IMR-90 (cell line): ENCODE measurements around the gene CCDC33. TPM values are rescaled to one million over a fixed set of nuclear protein-coding genes. Genes with fewer than 3 reads are reported as not detected.

Experiments used
- ATAC-seq: fragments of 200-7000 bp; cut with Tn5 transposase; 2 replicates; pipeline ENCODE4 v1.9.1; 2020; ENCODE audit warnings: low read depth, mild to moderate bottlenecking, moderate library complexity
- BruUV-seq: library from RNA; stranded (reverse); fragments of 400-500 nt; replicated peaks from 2 replicates; lab custom pipeline; 2021; lab: Mats Ljungman, UMichigan
- CTCF ChIA-PET: fragments of 300-600 bp; formaldehyde crosslinking; extraction: SDS; loops from one replicate; lab custom pipeline; 2021; ENCODE audit warnings: antibody characterized with exemption; lab: Yijun Ruan, JAX
- POLR2A ChIA-PET: fragments of 300-600 bp; sonication (Branson Sonifier 250); formaldehyde crosslinking; loops from one replicate; lab custom pipeline; 2022; ENCODE audit warnings: antibody characterized with exemption; ENCODE audit not compliant: unreplicated experiment; lab: Charles Lee
- DNase-seq: peaks from one replicate; pipeline ENCODE4 v3.0.0; 2013
- H2AFZ ChIP-seq: replicated peaks from 2 replicates; pipeline ENCODE3; 2013; ENCODE audit warnings: low read length, mild to moderate bottlenecking; ENCODE audit not compliant: poor library complexity
- H2AK5ac ChIP-seq: 2 replicates; pipeline ENCODE4 v1.6.1; 2013; ENCODE audit warnings: low read depth, low read length, inconsistent platforms
- H2AK9ac ChIP-seq: replicated peaks from 2 replicates; pipeline ENCODE3; 2013; ENCODE audit warnings: mild to moderate bottlenecking, low read depth, low read length, moderate library complexity; ENCODE audit not compliant: poor library complexity
- H2BK120ac ChIP-seq: 2 replicates; pipeline ENCODE4 v1.6.1; 2013; ENCODE audit warnings: low read depth, low read length, inconsistent platforms
- H2BK15ac ChIP-seq: 3 replicates; pipeline ENCODE4 v1.6.1; 2013; ENCODE audit warnings: low read depth, low read length, inconsistent platforms
- H2BK20ac ChIP-seq: 2 replicates; pipeline ENCODE4 v1.6.1; 2013; ENCODE audit warnings: low read depth, mild to moderate bottlenecking, inconsistent platforms, low read length, moderate library complexity
- H2BK5ac ChIP-seq: 2 replicates; pipeline ENCODE4 v1.6.1; 2013; ENCODE audit warnings: mild to moderate bottlenecking, low read depth, low read length, inconsistent platforms; ENCODE audit not compliant: poor library complexity, severe bottlenecking
- H3K14ac ChIP-seq: replicated peaks from 2 replicates; pipeline ENCODE4 v1.6.1; 2013; ENCODE audit warnings: low read depth, low read length, inconsistent platforms
- H3K18ac ChIP-seq: 2 replicates; pipeline ENCODE4 v1.6.1; 2013; ENCODE audit warnings: low read depth, low read length, control low read depth
- H3K23ac ChIP-seq: 2 replicates; pipeline ENCODE4 v1.6.1; 2013; ENCODE audit warnings: low read depth, low read length, inconsistent platforms
- H3K27ac ChIP-seq: 2 replicates; pipeline ENCODE4 v1.5.1; 2013; ENCODE audit warnings: mild to moderate bottlenecking, control low read depth, low read length; ENCODE audit not compliant: insufficient read depth
- H3K27me3 ChIP-seq: 2 replicates; pipeline ENCODE4 v1.6.1; 2013; ENCODE audit warnings: low read length; ENCODE audit not compliant: control insufficient read depth, insufficient read depth
- H3K36me3 ChIP-seq: 2 replicates; pipeline ENCODE4 v1.6.1; 2013; ENCODE audit warnings: low read length, mixed read lengths; ENCODE audit not compliant: control insufficient read depth, insufficient read depth
- H3K4ac ChIP-seq: 2 replicates; pipeline ENCODE4 v1.6.1; 2013; ENCODE audit warnings: low read depth, low read length, inconsistent platforms
- H3K4me1 ChIP-seq: 2 replicates; pipeline ENCODE4 v1.6.1; 2013; ENCODE audit warnings: low read length, mixed read lengths; ENCODE audit not compliant: control insufficient read depth, insufficient read depth
- H3K4me2 ChIP-seq: 2 replicates; pipeline ENCODE4 v1.6.1; 2013; ENCODE audit warnings: low read depth, mild to moderate bottlenecking, control low read depth, low read length, moderate library complexity
- H3K4me3 ChIP-seq: 2 replicates; pipeline ENCODE4 v1.5.1; 2013; ENCODE audit warnings: low read depth, mild to moderate bottlenecking, control low read depth, low read length, moderate library complexity; ENCODE audit not compliant: insufficient read depth
- H3K56ac ChIP-seq: 2 replicates; pipeline ENCODE4 v1.6.1; 2013; ENCODE audit warnings: low read length, inconsistent platforms; ENCODE audit not compliant: insufficient read depth; ENCODE audit errors: extremely low read depth
- H3K79me1 ChIP-seq, 2 experiments: 2 replicates each; pipeline ENCODE4 v1.6.1; 2013; ENCODE audit warnings: low read length in 2 of 2, inconsistent platforms in 1 of 2, low read depth in 1 of 2
- H3K9ac ChIP-seq: 2 replicates; pipeline ENCODE4 v1.6.1; 2013; ENCODE audit warnings: low read depth, low read length, control low read depth
- H3K9me1 ChIP-seq: 2 replicates; pipeline ENCODE4 v1.6.1; 2013; ENCODE audit warnings: low read length, inconsistent platforms; ENCODE audit not compliant: insufficient read depth
- H3K9me3 ChIP-seq: 2 replicates; pipeline ENCODE4 v1.6.1; 2013; ENCODE audit warnings: low read length; ENCODE audit not compliant: control insufficient read depth, insufficient read depth
- H4K20me1 ChIP-seq: 2 replicates; pipeline ENCODE4 v1.6.1; 2013; ENCODE audit warnings: low read length, inconsistent platforms; ENCODE audit not compliant: insufficient read depth
- H4K5ac ChIP-seq: 2 replicates; pipeline ENCODE4 v1.6.1; 2013; ENCODE audit warnings: mild to moderate bottlenecking, low read depth, low read length, control low read depth
- H4K8ac ChIP-seq, 2 experiments: 2 replicates each; pipeline ENCODE4 v1.6.1; 2013; ENCODE audit warnings: low read depth in 2 of 2, low read length in 2 of 2, control low read depth in 1 of 2, inconsistent platforms in 1 of 2
- H4K91ac ChIP-seq: 2 replicates; pipeline ENCODE4 v1.6.1; 2013; ENCODE audit warnings: low read depth, low read length, inconsistent platforms; ENCODE audit not compliant: insufficient read depth
- BHLHE40 ChIP-seq: fragments of 150-350 bp; IDR thresholded peaks from 2 replicates; pipeline ENCODE4 v1.6.1; 2016; ENCODE audit warnings: mild to moderate bottlenecking, low read depth, low read length
- CEBPB ChIP-seq: IDR thresholded peaks from 2 replicates; pipeline ENCODE4 v1.6.1; 2012; ENCODE audit warnings: low read depth, low read length, improper control_type of control experiment
- CHD1 ChIP-seq: IDR thresholded peaks from 2 replicates; pipeline ENCODE4 v1.6.1; 2012; ENCODE audit warnings: low read depth, low read length, improper control_type of control experiment
- FOS ChIP-seq: fragments of 150-350 bp; IDR thresholded peaks from 2 replicates; pipeline ENCODE4 v1.6.1; 2016; ENCODE audit warnings: low read depth, low read length
- MAFK ChIP-seq: IDR thresholded peaks from 2 replicates; pipeline ENCODE4 v1.6.1; 2012; ENCODE audit warnings: low read depth, low read length, improper control_type of control experiment
- MAZ ChIP-seq: IDR thresholded peaks from 2 replicates; pipeline ENCODE4 v1.6.1; 2012; ENCODE audit warnings: low read depth, mild to moderate bottlenecking, low read length, improper control_type of control experiment, moderate library complexity, borderline replicate concordance
- MXI1 ChIP-seq: IDR thresholded peaks from 2 replicates; pipeline ENCODE4 v1.6.1; 2012; ENCODE audit warnings: low read depth, mild to moderate bottlenecking, low read length, moderate library complexity, borderline replicate concordance
- NFE2L2 ChIP-seq: fragments of 150-350 bp; IDR thresholded peaks from 2 replicates; pipeline ENCODE4 v1.6.1; 2016; ENCODE audit warnings: low read depth, mild to moderate bottlenecking, low read length
- POLR2A ChIP-seq: IDR thresholded peaks from 2 replicates; pipeline ENCODE4 v1.6.1; 2012; ENCODE audit warnings: mild to moderate bottlenecking, low read depth, low read length
- RCOR1 ChIP-seq: IDR thresholded peaks from 2 replicates; pipeline ENCODE4 v1.6.1; 2012; ENCODE audit warnings: mild to moderate bottlenecking, low read length, improper control_type of control experiment; ENCODE audit not compliant: insufficient replicate concordance
- SMC3 ChIP-seq: fragments of 150-350 bp; IDR thresholded peaks from 2 replicates; pipeline ENCODE4 v1.6.1; 2016; ENCODE audit warnings: low read depth, mild to moderate bottlenecking, antibody characterized with exemption, low read length, moderate library complexity
- WGBS, 2 experiments: methylation state at CpG; one replicate each; pipeline versions ENCODE4 v1.1.5 to v1.1.7; 2013; ENCODE audit warnings: missing lambda C conversion rate in 2 of 2; ENCODE audit not compliant: insufficient read length in 1 of 2; ENCODE audit errors: extremely low coverage in 2 of 2; 5-methylcytosine and 5-hydroxymethylcytosine counted together
- dilution Hi-C: fragments of 300-500 bp; cut with HindIII; formaldehyde crosslinking; loops from one replicate; pipeline ENCODE4 v1.14.3; 2018; ENCODE audit warnings: low sequenced_read_pairs; ENCODE audit not compliant: unreplicated experiment
- in situ Hi-C: fragments of 300-500 bp; cut with MboI; formaldehyde crosslinking; loops from 3 replicates; pipeline ENCODE4 v1.14.3; 2019; ENCODE audit warnings: low sequenced_read_pairs, inconsistent platforms, mixed read lengths
- intact Hi-C: fragments of 100-400 bp; cut with micrococcal nuclease; formaldehyde crosslinking; loops from 2 replicates; pipeline ENCODE4 v1.10.0; 2022
- polyA plus RNA-seq, 3 experiments: library from polyadenylated mRNA; depleted of rRNA; stranded (reverse); fragments of >200 nt; gene quantifications; 2 replicates each; pipeline ENCODE4 v1.2.3, GENCODE V29; 2012; ENCODE audit warnings: low replicate concordance in 1 of 3
- total RNA-seq: library from RNA; depleted of rRNA; stranded (reverse); fragments of >200 nt; gene quantifications from 2 replicates; pipeline ENCODE4 v1.2.3, GENCODE V29; 2012
- TF ChIP-seq, protein P1 (sequence below): fragments of 150-350 bp; IDR thresholded peaks from 2 replicates; pipeline ENCODE4 v1.6.1; 2016; ENCODE audit warnings: low read depth, mild to moderate bottlenecking, low read length, moderate library complexity, borderline replicate concordance
- TF ChIP-seq, protein P2 (sequence below): fragments of 150-350 bp; IDR thresholded peaks from 2 replicates; pipeline ENCODE4 v1.6.1; 2017; ENCODE audit warnings: mild to moderate bottlenecking, antibody characterized with exemption, low read length, low read depth
- TF ChIP-seq, protein P3 (sequence below): conservative IDR thresholded peaks from 2 replicates; pipeline ENCODE4 v1.5.1; 2012; ENCODE audit warnings: mild to moderate bottlenecking, low read depth, low read length, improper control_type of control experiment

Gene CCDC33
- total and polyA plus RNA-seq, 2 of the 4 experiments (the other 2 are of a cell fraction): not detected

- Histone ChIP-seq H3K18ac (no peak overlapping the region), H3K9me1 (no peaks in the 10 kb centered on the region; the same call in 1 of the 2 replicates), H2BK120ac (peak overlapping the region; percentile 89), H3K36me3 (no peaks in the 10 kb centered on the region), H3K9ac (no peak overlapping the region), H2AFZ (peak overlapping the region; percentile 73), H3K14ac (no peak overlapping the region), H3K23ac (0 out of 2 replicates have a peak overlapping the region, but pooled peaks have one; percentile 27), H4K20me1 (no peaks in the 10 kb centered on the region), H3K4me1 (peaks cover 15% of the 10 kb centered on the region; the same call in 1 of the 2 replicates), H2BK15ac (peak overlapping the region; percentile 63; the same call in 1 of the 3 replicates), H3K4ac (peak overlapping the region; percentile 92), H3K4me3 (no peak overlapping the region), H3K9me3 (no peaks in the 10 kb centered on the region), H2BK20ac (peak overlapping the region; percentile 67), H4K91ac (peak overlapping the region; percentile 69), H3K27ac (no peak overlapping the region), H4K5ac (no peak overlapping the region), H2AK5ac (peak overlapping the region; percentile 89), H2BK5ac (peak overlapping the region; percentile 44), H3K56ac (no peak overlapping the region), H4K8ac (peak overlapping the region; percentile 20 to 86; a peak in 1 of 4 replicates), H3K4me2 (no peak overlapping the region), H2AK9ac (peak overlapping the region; percentile 89), H3K27me3 (peaks cover 4% of the 10 kb centered on the region; the same call in 1 of the 2 replicates), H3K79me1 (no peaks in the 10 kb centered on the region)
- WGBS, 2 experiments: 60% methylated on average over 1 of the region's 6 CpGs; no CpG with 5 or more reads in 1 of the 2 experiments
- no peak for DNase-seq
- intact Hi-C loops (no loop called here), in situ Hi-C loops (loop anchor here (5.0 kb wide), 1 partner anchor 341 kb away; no protein-coding TSS in a partner anchor), dilution Hi-C loops (no loop called here)
- peak; percentile 4; the same call in 1 of the 2 replicates for ATAC-seq
- POLR2A ChIA-PET: no interaction called here
- CTCF ChIA-PET: interaction anchor here (0.6 kb wide), 1 partner anchor 269 kb away, joined by 5 read pairs; no protein-coding TSS in a partner anchor
- BruUV-seq: no TSS peak
- no peak for TF ChIP-seq FOS
- TF ChIP-seq BHLHE40: no peak
- TF ChIP-seq CHD1: no peak
- no peak for TF ChIP-seq POLR2A
- no peak for TF ChIP-seq MAFK
- TF ChIP-seq, protein P1, sequence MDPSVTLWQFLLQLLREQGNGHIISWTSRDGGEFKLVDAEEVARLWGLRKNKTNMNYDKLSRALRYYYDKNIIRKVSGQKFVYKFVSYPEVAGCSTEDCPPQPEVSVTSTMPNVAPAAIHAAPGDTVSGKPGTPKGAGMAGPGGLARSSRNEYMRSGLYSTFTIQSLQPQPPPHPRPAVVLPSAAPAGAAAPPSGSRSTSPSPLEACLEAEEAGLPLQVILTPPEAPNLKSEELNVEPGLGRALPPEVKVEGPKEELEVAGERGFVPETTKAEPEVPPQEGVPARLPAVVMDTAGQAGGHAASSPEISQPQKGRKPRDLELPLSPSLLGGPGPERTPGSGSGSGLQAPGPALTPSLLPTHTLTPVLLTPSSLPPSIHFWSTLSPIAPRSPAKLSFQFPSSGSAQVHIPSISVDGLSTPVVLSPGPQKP: no peak
- TF ChIP-seq MXI1: no peak
- no peak for TF ChIP-seq SMC3
- no peak for TF ChIP-seq MAZ
- TF ChIP-seq, protein P2, sequence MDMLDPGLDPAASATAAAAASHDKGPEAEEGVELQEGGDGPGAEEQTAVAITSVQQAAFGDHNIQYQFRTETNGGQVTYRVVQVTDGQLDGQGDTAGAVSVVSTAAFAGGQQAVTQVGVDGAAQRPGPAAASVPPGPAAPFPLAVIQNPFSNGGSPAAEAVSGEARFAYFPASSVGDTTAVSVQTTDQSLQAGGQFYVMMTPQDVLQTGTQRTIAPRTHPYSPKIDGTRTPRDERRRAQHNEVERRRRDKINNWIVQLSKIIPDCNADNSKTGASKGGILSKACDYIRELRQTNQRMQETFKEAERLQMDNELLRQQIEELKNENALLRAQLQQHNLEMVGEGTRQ: no peak
- TF ChIP-seq, protein P3, sequence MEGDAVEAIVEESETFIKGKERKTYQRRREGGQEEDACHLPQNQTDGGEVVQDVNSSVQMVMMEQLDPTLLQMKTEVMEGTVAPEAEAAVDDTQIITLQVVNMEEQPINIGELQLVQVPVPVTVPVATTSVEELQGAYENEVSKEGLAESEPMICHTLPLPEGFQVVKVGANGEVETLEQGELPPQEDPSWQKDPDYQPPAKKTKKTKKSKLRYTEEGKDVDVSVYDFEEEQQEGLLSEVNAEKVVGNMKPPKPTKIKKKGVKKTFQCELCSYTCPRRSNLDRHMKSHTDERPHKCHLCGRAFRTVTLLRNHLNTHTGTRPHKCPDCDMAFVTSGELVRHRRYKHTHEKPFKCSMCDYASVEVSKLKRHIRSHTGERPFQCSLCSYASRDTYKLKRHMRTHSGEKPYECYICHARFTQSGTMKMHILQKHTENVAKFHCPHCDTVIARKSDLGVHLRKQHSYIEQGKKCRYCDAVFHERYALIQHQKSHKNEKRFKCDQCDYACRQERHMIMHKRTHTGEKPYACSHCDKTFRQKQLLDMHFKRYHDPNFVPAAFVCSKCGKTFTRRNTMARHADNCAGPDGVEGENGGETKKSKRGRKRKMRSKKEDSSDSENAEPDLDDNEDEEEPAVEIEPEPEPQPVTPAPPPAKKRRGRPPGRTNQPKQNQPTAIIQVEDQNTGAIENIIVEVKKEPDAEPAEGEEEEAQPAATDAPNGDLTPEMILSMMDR: no peak
- TF ChIP-seq RCOR1: no peak
- TF ChIP-seq CEBPB: no peak
- TF ChIP-seq NFE2L2: no peak
Observed at GRCh38 chr15:74318376-74319137, 82.4 kb downstream of the CCDC33 start.
